ENCODE results near the gene CNTNAP2.

CNTNAP2 gene

DNA sequence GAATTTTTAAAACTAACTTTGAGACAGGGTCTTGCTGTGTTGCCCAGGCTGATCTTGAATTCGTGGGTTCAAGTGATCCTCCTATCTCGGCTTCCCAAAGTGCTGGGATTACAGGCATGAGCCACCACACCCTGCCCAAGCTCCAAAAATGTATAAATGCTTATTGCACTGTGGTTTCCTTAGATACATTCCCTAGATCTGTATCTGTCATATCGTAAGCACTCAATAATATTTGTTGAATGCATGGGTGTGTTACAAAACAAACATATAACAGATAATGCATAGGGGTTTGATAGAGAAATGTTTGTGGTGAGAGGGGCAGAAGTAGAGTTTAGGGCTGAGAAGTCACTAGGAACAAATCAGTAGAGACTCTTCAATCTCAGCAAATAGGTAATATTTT is 1518.7 kb downstream of the CNTNAP2 start:
- Histone ChIP-seq H3K4me3 (ENCODE audit: low read depth in 1 of 2, low read length in 2 of 2) (no peak overlapping the region), H3K9me3 (ENCODE audit: insufficient read depth, low read length, severe bottlenecking) (no peaks in the 10 kb centered on the region), H3K27me3 (ENCODE audit: insufficient read depth, low read length, poor library complexity) (no peaks in the 10 kb centered on the region), H4K20me1 (ENCODE audit: insufficient read depth, low read length) (no peaks in the 10 kb centered on the region), H3K4me2 (ENCODE audit: insufficient read depth, low read length) (no peak overlapping the region), H3K9ac (ENCODE audit: low read depth, low read length) (no peak overlapping the region), H3K79me2 (ENCODE audit: insufficient read depth, low read length) (no peaks in the 10 kb centered on the region), H3K4me1 (ENCODE audit: insufficient read depth, low read length) (no peaks in the 10 kb centered on the region), H3K36me3 (ENCODE audit: insufficient read depth, low read length) (no peaks in the 10 kb centered on the region), H2AFZ (ENCODE audit: low read depth, low read length) (no peak overlapping the region), H3K27ac (ENCODE audit: low read length) (no peak overlapping the region)
- ATAC-seq (ENCODE audit: insufficient read depth, low read depth) (no peak), DNase-seq (no peak)
- TF ChIP-seq, protein P1, sequence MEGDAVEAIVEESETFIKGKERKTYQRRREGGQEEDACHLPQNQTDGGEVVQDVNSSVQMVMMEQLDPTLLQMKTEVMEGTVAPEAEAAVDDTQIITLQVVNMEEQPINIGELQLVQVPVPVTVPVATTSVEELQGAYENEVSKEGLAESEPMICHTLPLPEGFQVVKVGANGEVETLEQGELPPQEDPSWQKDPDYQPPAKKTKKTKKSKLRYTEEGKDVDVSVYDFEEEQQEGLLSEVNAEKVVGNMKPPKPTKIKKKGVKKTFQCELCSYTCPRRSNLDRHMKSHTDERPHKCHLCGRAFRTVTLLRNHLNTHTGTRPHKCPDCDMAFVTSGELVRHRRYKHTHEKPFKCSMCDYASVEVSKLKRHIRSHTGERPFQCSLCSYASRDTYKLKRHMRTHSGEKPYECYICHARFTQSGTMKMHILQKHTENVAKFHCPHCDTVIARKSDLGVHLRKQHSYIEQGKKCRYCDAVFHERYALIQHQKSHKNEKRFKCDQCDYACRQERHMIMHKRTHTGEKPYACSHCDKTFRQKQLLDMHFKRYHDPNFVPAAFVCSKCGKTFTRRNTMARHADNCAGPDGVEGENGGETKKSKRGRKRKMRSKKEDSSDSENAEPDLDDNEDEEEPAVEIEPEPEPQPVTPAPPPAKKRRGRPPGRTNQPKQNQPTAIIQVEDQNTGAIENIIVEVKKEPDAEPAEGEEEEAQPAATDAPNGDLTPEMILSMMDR (IDR thresholded peaks at IDR 0.05; ENCODE audit: borderline replicate concordance, extremely low read depth, low read length, poor library complexity, severe bottlenecking): no peak
- TF ChIP-seq EZH2 (IDR thresholded peaks at IDR 0.05; ENCODE audit: borderline replicate concordance, low read depth, low read length, severe bottlenecking): no peak

DNA sequence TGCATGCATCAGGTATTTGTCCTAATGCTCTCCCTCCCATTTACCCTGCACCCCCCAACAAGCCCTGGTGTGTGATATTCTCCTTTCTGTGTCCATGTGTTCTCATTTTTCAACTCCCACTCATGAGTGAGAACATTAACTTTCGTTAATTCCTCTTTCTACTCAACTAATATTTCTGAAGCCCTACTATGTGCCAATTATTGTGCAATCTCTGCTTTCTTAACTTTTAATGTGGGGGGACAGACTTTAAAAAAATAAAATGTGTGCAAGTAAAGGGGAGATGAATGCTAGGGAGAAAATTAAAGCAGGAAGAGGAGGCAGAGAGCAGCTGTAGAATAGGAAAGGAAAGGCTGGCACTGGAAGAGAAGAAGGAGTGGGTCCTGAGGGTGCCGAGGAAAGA is 1520.0 kb downstream of the CNTNAP2 start:
- H3K4me1 ChIP-seq (ENCODE audit: insufficient read depth, low read length): no peaks in the 10 kb centered on the region
- no peak overlapping the region for H3K4me2 ChIP-seq (ENCODE audit: insufficient read depth, low read length)
- H3K4me3 ChIP-seq (ENCODE audit: low read depth in 1 of 2, low read length in 2 of 2): no peak overlapping the region
- no peaks in the 10 kb centered on the region for H3K27me3 ChIP-seq (ENCODE audit: insufficient read depth, low read length, poor library complexity)
- ATAC-seq (ENCODE audit: insufficient read depth, low read depth) (no peak), DNase-seq (no peak)
- no peaks in the 10 kb centered on the region for H3K9me3 ChIP-seq (ENCODE audit: insufficient read depth, low read length, severe bottlenecking)
- H3K27ac ChIP-seq (ENCODE audit: low read length): no peak overlapping the region
- H3K79me2 ChIP-seq (ENCODE audit: insufficient read depth, low read length): no peaks in the 10 kb centered on the region
- H3K36me3 ChIP-seq (ENCODE audit: insufficient read depth, low read length): no peaks in the 10 kb centered on the region
- H3K9ac ChIP-seq (ENCODE audit: low read depth, low read length): no peak overlapping the region
- H4K20me1 ChIP-seq (ENCODE audit: insufficient read depth, low read length): no peaks in the 10 kb centered on the region
- TF ChIP-seq, protein P1 (IDR thresholded peaks at IDR 0.05; ENCODE audit: borderline replicate concordance, extremely low read depth, low read length, poor library complexity, severe bottlenecking): no peak
- TF ChIP-seq EZH2 (IDR thresholded peaks at IDR 0.05; ENCODE audit: borderline replicate concordance, low read depth, low read length, severe bottlenecking): no peak
- no peak overlapping the region for H2AFZ ChIP-seq (ENCODE audit: low read depth, low read length)

DNA sequence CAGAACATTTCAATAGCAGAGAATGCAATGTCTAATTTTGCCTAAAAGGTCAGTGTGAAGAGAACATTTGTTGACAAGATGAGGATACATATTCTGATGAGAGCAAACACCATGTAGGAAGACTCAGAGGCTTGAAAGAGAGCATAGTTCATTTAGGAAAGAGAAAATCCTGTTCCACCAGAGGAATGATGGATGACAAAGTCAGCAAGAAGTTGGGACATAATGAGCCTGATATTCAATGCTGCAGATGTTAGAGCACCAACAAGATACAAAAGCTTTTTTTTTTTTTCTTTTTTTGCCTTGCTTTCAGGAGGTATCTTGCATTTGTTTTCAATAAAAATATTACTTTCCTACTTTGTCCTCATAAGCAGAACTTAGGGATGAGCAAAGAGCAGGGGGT is 1522.0 kb downstream of the CNTNAP2 start:
- no peak overlapping the region for H3K9ac ChIP-seq (ENCODE audit: low read depth, low read length)
- no peaks in the 10 kb centered on the region for H3K9me3 ChIP-seq (ENCODE audit: insufficient read depth, low read length, severe bottlenecking)
- H3K36me3 ChIP-seq (ENCODE audit: insufficient read depth, low read length): no peaks in the 10 kb centered on the region
- no peak overlapping the region for H2AFZ ChIP-seq (ENCODE audit: low read depth, low read length)
- ATAC-seq (ENCODE audit: insufficient read depth, low read depth) (no peak), DNase-seq (no peak)
- no peaks in the 10 kb centered on the region for H3K79me2 ChIP-seq (ENCODE audit: insufficient read depth, low read length)
- H3K4me3 ChIP-seq (ENCODE audit: low read depth in 1 of 2, low read length in 2 of 2): no peak overlapping the region
- H3K4me1 ChIP-seq (ENCODE audit: insufficient read depth, low read length): no peaks in the 10 kb centered on the region
- no peak overlapping the region for H3K27ac ChIP-seq (ENCODE audit: low read length)
- no peaks in the 10 kb centered on the region for H4K20me1 ChIP-seq (ENCODE audit: insufficient read depth, low read length)
- TF ChIP-seq, protein P1 (IDR thresholded peaks at IDR 0.05; ENCODE audit: borderline replicate concordance, extremely low read depth, low read length, poor library complexity, severe bottlenecking): no peak
- TF ChIP-seq EZH2 (IDR thresholded peaks at IDR 0.05; ENCODE audit: borderline replicate concordance, low read depth, low read length, severe bottlenecking): no peak
- no peaks in the 10 kb centered on the region for H3K27me3 ChIP-seq (ENCODE audit: insufficient read depth, low read length, poor library complexity)
- no peak overlapping the region for H3K4me2 ChIP-seq (ENCODE audit: insufficient read depth, low read length)

DNA sequence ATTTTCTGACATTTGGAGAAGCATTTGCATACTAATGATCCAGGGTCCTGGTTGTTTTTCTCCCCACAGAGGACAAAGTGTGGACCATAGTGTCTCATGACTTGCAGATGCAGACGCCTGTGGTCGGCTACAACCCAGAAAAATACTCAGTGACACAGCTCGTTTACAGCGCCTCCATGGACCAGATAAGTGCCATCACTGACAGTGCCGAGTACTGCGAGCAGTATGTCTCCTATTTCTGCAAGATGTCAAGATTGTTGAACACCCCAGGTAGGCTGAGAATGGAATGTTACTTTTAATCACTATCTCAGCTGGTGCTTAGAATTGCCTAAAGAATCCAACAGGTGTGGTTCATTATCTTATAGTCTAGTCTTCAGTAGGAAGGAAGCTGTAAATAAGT is 1522.4 kb downstream of the CNTNAP2 start:
- Histone ChIP-seq H3K27me3 (ENCODE audit: insufficient read depth, low read length, poor library complexity) (no peaks in the 10 kb centered on the region), H3K36me3 (ENCODE audit: insufficient read depth, low read length) (no peaks in the 10 kb centered on the region), H4K20me1 (ENCODE audit: insufficient read depth, low read length) (no peaks in the 10 kb centered on the region), H3K27ac (ENCODE audit: low read length) (no peak overlapping the region), H3K4me3 (ENCODE audit: low read depth in 1 of 2, low read length in 2 of 2) (no peak overlapping the region), H2AFZ (ENCODE audit: low read depth, low read length) (no peak overlapping the region), H3K4me1 (ENCODE audit: insufficient read depth, low read length) (no peaks in the 10 kb centered on the region), H3K4me2 (ENCODE audit: insufficient read depth, low read length) (no peak overlapping the region), H3K79me2 (ENCODE audit: insufficient read depth, low read length) (no peaks in the 10 kb centered on the region), H3K9me3 (ENCODE audit: insufficient read depth, low read length, severe bottlenecking) (no peaks in the 10 kb centered on the region), H3K9ac (ENCODE audit: low read depth, low read length) (no peak overlapping the region)
- TF ChIP-seq EZH2 (IDR thresholded peaks at IDR 0.05; ENCODE audit: borderline replicate concordance, low read depth, low read length, severe bottlenecking): no peak
- TF ChIP-seq, protein P1 (IDR thresholded peaks at IDR 0.05; ENCODE audit: borderline replicate concordance, extremely low read depth, low read length, poor library complexity, severe bottlenecking): no peak
- DNase-seq (no peak), ATAC-seq (ENCODE audit: insufficient read depth, low read depth) (no peak)
